ENCODE measurements around the gene VPS35L. TPM values are rescaled to one million over a fixed set of nuclear protein-coding genes. Genes with fewer than 3 reads are reported as not detected.

Gene VPS35L
- total and polyA plus RNA-seq, 2 of the 13 experiments (the other 11 are each of a cell fraction or from before 2014, with no cell fraction given), result 1.4 to 1.6 TPM

- TF ChIP-seq KDM2A (CRISPR knock-in tag; IDR thresholded peaks at IDR 0.05; ENCODE audit: borderline replicate concordance, low read depth) (peak; percentile 94; the same call in 1 of the 2 replicates), ZNF484 (CRISPR knock-in tag; IDR thresholded peaks at IDR 0.05; ENCODE audit: borderline replicate concordance, low read depth) (peak; percentile 23), LBX2 (CRISPR knock-in tag; IDR thresholded peaks at IDR 0.05; ENCODE audit: borderline replicate concordance) (no peak; the same call in 1 of the 2 replicates), DNMT1 (CRISPR knock-in tag; IDR thresholded peaks at IDR 0.05) (no peak), IKZF4 (CRISPR knock-in tag; IDR thresholded peaks at IDR 0.05; ENCODE audit: borderline replicate concordance, low read depth, not compliant biosample characterization) (peak; percentile 35), ELF1 (CRISPR knock-in tag; IDR thresholded peaks at IDR 0.05) (peak; percentile 41), SP2 (CRISPR knock-in tag; IDR thresholded peaks at IDR 0.05) (peak; percentile 76; the same call in 1 of the 2 replicates), ZNF34 (CRISPR knock-in tag; IDR thresholded peaks at IDR 0.05; ENCODE audit: borderline replicate concordance) (0 out of 2 replicates have a peak, but pooled peaks have one; percentile 11), ZNF224 (CRISPR knock-in tag; IDR thresholded peaks at IDR 0.05) (peak; percentile 85; the same call in 1 of the 2 replicates), RFX3 (CRISPR knock-in tag; IDR thresholded peaks at IDR 0.05) (peak; percentile 92), ZFY (CRISPR knock-in tag; IDR thresholded peaks at IDR 0.05) (peak; percentile 90), USF2 (IDR thresholded peaks at IDR 0.05; ENCODE audit: low read depth, low read length) (no peak), USF2 (CRISPR knock-in tag; IDR thresholded peaks at IDR 0.05; ENCODE audit: borderline replicate concordance) (no peak; the same call in 1 of the 2 replicates), ZNF432 (CRISPR knock-in tag; IDR thresholded peaks at IDR 0.05; ENCODE audit: borderline replicate concordance) (no peak), IRF1 (CRISPR knock-in tag; IDR thresholded peaks at IDR 0.05; ENCODE audit: low read depth) (no peak), CCDC6 (CRISPR knock-in tag; IDR thresholded peaks at IDR 0.05) (peak; percentile 53; the same call in 1 of the 2 replicates), GRHL1 (CRISPR knock-in tag; conservative IDR thresholded peaks at IDR 0.05) (no peak), TEF (CRISPR knock-in tag; IDR thresholded peaks at IDR 0.05) (no peak), ZNF577 (CRISPR knock-in tag; IDR thresholded peaks at IDR 0.05; ENCODE audit: borderline replicate concordance, low read depth) (no peak), ZNF350 (CRISPR knock-in tag; IDR thresholded peaks at IDR 0.05; ENCODE audit: borderline replicate concordance, low read depth) (peak; percentile 89), DPF2 (CRISPR knock-in tag; IDR thresholded peaks at IDR 0.05; ENCODE audit: borderline replicate concordance, low read depth) (no peak), POLR2G (IDR thresholded peaks at IDR 0.05; ENCODE audit: low read depth, low read length) (peak; percentile 96)
Measured at GRCh38 chr16:19521471-19522396, 33.8 kb upstream of the VPS35L start, which contains the start of gene GDE1 (continued).

Measured in HepG2 (cell line).